Stomach (tissue), 9 donors: Measurements from ENCODE around the gene COL23A1. TPM values are rescaled to one million over a fixed set of nuclear protein-coding genes. Genes with fewer than 3 reads are reported as not detected.

Experiments
- DNase-seq, 2 donors: peaks; one replicate each; pipeline versions ENCODE4 v3.0.0 to v3.0.0-alpha.2; 2013 to 2019
- H3K27ac ChIP-seq, 5 donors: fragments of 200-600 bp in 4 of 5; sonication (generic) in 4 of 5; one replicate each; pipeline ENCODE4 v1.5.1; 2013 to 2019; ENCODE audit warnings: mild to moderate bottlenecking in 1 of 5, moderate library complexity in 1 of 5
- H3K27me3 ChIP-seq, 3 donors: fragments of 200-600 bp; sonication (generic); one replicate each; pipeline ENCODE4 v1.5.1; 2017 to 2019; ENCODE audit warnings: mixed run types in 1 of 3
- H3K36me3 ChIP-seq, 4 donors: fragments of 200-600 bp; sonication (generic); 1 replicate in 3 of 4; 2 replicates in 1 of 4; pipeline ENCODE4 v1.5.1; 2016 to 2019
- H3K4me1 ChIP-seq, 4 donors: fragments of 200-600 bp; sonication (generic); one replicate each; pipeline ENCODE4 v1.5.1; 2016 to 2019
- H3K4me3 ChIP-seq, 4 donors: fragments of 200-600 bp; sonication (generic) in 3 of 4; one replicate each; pipeline ENCODE4 v1.5.1; 2016 to 2019; ENCODE audit warnings: mild to moderate bottlenecking in 1 of 4
- H3K9me3 ChIP-seq, 4 donors: fragments of 200-600 bp; sonication (generic); one replicate each; pipeline ENCODE4 v1.5.1; 2016 to 2019
- CTCF ChIP-seq, 7 experiments: fragments of 450-650 bp in 4 of 7; fragments of 200-600 bp in 3 of 7; sonication (generic) in 3 of 7; IDR thresholded peaks; one replicate each; pipeline ENCODE4 v1.5.1; 2016 to 2019; ENCODE audit warnings: antibody characterized with exemption in 7 of 7, control low read depth in 2 of 7, mild to moderate bottlenecking in 1 of 7
- EP300 ChIP-seq: sonication (generic); formaldehyde crosslinking; IDR thresholded peaks from one replicate; pipeline ENCODE4 v1.6.1; 2017; ENCODE audit warnings: antibody characterized with exemption
- POLR2A ChIP-seq, 4 donors: fragments of 450-650 bp; IDR thresholded peaks; one replicate each; pipeline ENCODE4 v1.6.1; 2016; ENCODE audit warnings: antibody characterized with exemption in 4 of 4, control low read depth in 2 of 4, mild to moderate bottlenecking in 1 of 4, moderate library complexity in 1 of 4
- POLR2AphosphoS5 ChIP-seq, 3 donors: sonication (generic); formaldehyde crosslinking; IDR thresholded peaks; one replicate each; pipeline ENCODE4 v1.6.1; 2016; ENCODE audit warnings: antibody characterized with exemption in 3 of 3
- WGBS, 5 donors: extraction: QIAGEN DNeasy Blood & Tissue Kit in 3 of 5; methylation state at CpG; one replicate each; pipeline versions ENCODE4 v1.1.5 to v1.1.7; 2013 to 2018; 5-methylcytosine and 5-hydroxymethylcytosine counted together
- intact Hi-C: fragments of 100-400 bp; cut with DNase I; formaldehyde crosslinking; loops from one replicate; pipeline ENCODE4 v1.15.1; 2023; ENCODE audit warnings: low total_unique reads
- polyA plus RNA-seq, 3 donors: library from polyadenylated mRNA; stranded (reverse); fragments of 200-250 nt; gene quantifications; one replicate each; pipeline ENCODE4 v1.2.3, GENCODE V29; 2013
- total RNA-seq, 5 donors: library from RNA; depleted of rRNA; stranded (reverse); fragments of >200 nt; gene quantifications; one replicate each; pipeline versions ENCODE4 v1.1.0 to v1.2.3, GENCODE V29; 2014 to 2016
- donor health status: healthy with polysubstance abuse.
- donor health status: Bipolar disorder and iron deficiency.
- donor health status: healthy.

The COL23A1 gene
- total and polyA plus RNA-seq, 8 donors = under 0.01 to 7.0 (median 1.4) TPM

DNA sequence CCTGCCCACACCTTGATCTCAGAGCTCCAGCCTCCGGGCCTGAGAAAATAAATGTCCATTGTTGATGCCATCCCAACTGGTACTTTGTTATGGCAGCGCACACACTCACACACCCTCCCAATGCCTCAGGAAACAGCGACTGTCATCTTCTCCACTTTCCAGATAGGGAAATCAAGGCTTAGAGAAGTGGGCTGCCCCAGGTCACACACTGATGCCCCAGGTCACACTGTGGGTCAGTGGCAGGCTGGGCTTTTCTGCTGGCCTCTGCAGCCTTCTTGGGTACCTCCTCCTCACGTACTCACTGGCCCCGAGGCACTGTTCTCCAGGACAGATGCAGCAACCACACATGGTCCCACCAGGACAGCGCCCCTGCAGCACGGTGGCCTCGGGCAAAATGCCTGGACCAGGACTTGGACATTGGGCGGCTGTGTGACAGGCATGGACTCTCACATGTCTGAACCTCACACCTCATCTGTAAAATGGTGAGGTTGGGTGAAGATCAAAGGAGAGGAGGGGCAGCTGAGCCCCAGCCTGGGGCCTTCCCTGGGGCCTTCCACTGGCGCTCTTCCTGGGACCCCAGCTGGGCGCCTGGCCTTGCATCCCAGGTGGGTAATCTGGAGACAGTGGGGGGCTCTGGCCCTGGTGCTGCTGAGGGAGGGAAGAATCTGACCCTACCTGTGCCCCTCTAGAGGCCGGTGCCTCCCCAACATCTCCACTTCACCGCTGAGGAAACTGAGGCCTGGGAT, 156.0 kb downstream of the COL23A1 start:
- TF ChIP-seq POLR2AphosphoS5 (IDR thresholded peaks at IDR 0.05) = no peak
- no peak for TF ChIP-seq EP300
- TF ChIP-seq CTCF (IDR thresholded peaks at IDR 0.05) = no peak
- TF ChIP-seq POLR2A (IDR thresholded peaks at IDR 0.05) = no peak
- intact Hi-C loops = no loop called here
- 85 to 92% (median 91%) methylated on average over 13 of the region's 13 CpGs for WGBS, 5 donors
- Histone ChIP-seq H3K4me1 (peaks cover 0 to 5% (median under 1%) of the 10 kb centered on the region in 4 donors), H3K36me3 (no peaks in the 10 kb centered on the region), H3K27me3 (peaks cover 0 to 10% (median 0%) of the 10 kb centered on the region in 3 donors), H3K4me3 (no peak overlapping the region), H3K27ac (no peak overlapping the region), H3K9me3 (peaks cover 0 to 7% (median 0%) of the 10 kb centered on the region in 4 donors)
- no peak for DNase-seq

- 80 to 84% (median 82%) methylated on average over 7 of the region's 7 CpGs for WGBS, 5 donors
- H3K9me3 ChIP-seq = peaks cover 0 to 7% (median 0%) of the 10 kb centered on the region in 4 donors
- TF ChIP-seq POLR2AphosphoS5 (IDR thresholded peaks at IDR 0.05) (no peak), POLR2A (IDR thresholded peaks at IDR 0.05) (no peak), CTCF (IDR thresholded peaks at IDR 0.05) (no peak), EP300 (no peak)
- H3K27ac ChIP-seq = no peak overlapping the region
- DNase-seq = no peak
- H3K27me3 ChIP-seq = peaks cover 0 to 10% (median 0%) of the 10 kb centered on the region in 3 donors
- H3K4me1 ChIP-seq = peaks cover 0 to 14% (median 8%) of the 10 kb centered on the region in 4 donors
- H3K4me3 ChIP-seq = no peak overlapping the region
- no peaks in the 10 kb centered on the region for H3K36me3 ChIP-seq
- intact Hi-C loops = no loop called here
Measured at GRCh38 chr5:178433273-178433775, 156.9 kb downstream of the COL23A1 start.

DNA sequence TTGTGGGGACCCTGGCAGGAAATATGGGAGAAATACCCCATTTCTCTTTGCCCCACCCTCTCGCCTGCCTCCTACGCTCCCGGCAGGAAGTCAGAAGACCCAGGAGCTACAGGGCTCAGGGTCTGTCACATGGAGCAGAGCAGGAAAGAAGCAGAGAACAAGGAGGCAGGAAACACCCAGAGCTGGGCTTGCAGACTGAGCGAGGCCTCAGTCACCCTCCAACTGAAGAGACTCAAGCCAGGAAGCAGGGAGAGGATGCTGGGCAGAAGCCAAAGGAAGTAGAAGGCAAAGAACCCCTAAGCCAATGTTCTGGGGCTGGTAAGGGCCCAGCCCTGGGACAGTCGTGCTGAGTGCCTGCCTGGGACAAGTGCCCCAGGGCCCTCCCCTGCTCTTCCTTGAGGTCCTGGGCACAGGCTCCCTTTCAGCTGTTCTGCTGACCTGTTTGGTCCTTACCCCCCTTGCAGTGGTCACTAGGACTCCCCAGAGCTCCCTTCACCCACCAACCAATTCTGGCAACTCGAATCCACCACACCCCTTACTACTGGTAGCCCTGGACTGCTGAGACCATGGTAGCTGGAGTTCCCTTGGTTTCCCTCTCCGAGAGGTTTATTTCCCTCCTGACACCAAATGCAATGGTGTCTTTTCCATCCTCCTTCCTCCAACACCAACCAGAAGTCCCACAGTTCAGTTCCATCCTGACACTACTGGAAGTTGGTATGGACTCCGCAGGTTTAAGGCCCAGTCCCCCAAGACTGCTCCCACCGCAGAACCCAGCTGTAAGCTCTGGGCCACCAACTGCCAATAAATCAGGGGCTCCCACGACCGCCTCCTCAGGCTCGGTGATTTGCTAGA, 157.5 kb downstream of the COL23A1 start:
- no peaks in the 10 kb centered on the region for H3K36me3 ChIP-seq
- peaks cover 0 to 7% (median 0%) of the 10 kb centered on the region in 4 donors for H3K9me3 ChIP-seq
- DNase-seq = no peak
- peaks cover 0 to 10% (median 0%) of the 10 kb centered on the region in 3 donors for H3K27me3 ChIP-seq
- H3K27ac ChIP-seq = no peak overlapping the region
- 74 to 90% (median 79%) methylated on average over 11 to 12 of the region's 12 CpGs for WGBS, 5 donors
- intact Hi-C loops = no loop called here
- H3K4me1 ChIP-seq = peaks cover 0 to 18% (median 9%) of the 10 kb centered on the region in 4 donors
- H3K4me3 ChIP-seq = no peak overlapping the region
- no peak for TF ChIP-seq POLR2A (IDR thresholded peaks at IDR 0.05)
- TF ChIP-seq EP300 = no peak
- no peak for TF ChIP-seq POLR2AphosphoS5 (IDR thresholded peaks at IDR 0.05)
- no peak for TF ChIP-seq CTCF (IDR thresholded peaks at IDR 0.05)

DNA sequence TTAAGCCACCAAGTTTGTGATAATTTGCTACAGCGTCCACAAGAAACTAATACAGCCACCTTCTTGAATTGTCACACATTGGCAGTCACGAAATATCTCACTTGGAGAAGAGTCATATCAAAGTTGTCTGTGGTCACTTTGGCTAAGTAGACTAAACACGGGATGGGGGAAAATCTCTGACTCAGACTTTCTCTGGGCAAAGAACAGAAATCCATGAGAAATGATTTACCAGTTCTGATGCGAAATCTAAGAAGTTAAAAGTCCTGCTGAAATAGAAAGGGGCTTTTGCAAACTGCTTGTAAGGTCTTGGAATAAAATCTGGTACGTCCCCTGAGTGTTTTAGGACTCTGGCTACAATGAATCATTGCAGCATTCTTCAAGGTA, 158.4 kb downstream of the COL23A1 start:
- TF ChIP-seq EP300 (no peak), CTCF (IDR thresholded peaks at IDR 0.05) (no peak), POLR2AphosphoS5 (IDR thresholded peaks at IDR 0.05) (no peak), POLR2A (IDR thresholded peaks at IDR 0.05) (no peak)
- Histone ChIP-seq H3K27ac (no peak overlapping the region), H3K9me3 (peaks cover 0 to 7% (median 0%) of the 10 kb centered on the region in 4 donors), H3K4me1 (peaks cover 0 to 18% (median 9%) of the 10 kb centered on the region in 4 donors), H3K27me3 (peaks cover 0 to 10% (median 0%) of the 10 kb centered on the region in 3 donors), H3K4me3 (no peak overlapping the region), H3K36me3 (no peaks in the 10 kb centered on the region)
- intact Hi-C loops = no loop called here
- DNase-seq = no peak
- 67 to 82% (median 79%) methylated on average over 5 of the region's 5 CpGs for WGBS, 5 donors
